GM12878 (cell line): ENCODE measurements around the gene PKN2. TPM values are rescaled to one million over a fixed set of nuclear protein-coding genes. Genes with fewer than 3 reads are reported as not detected.

Source experiments
- ATAC-seq: fragments of 200-7000 bp; cut with Tn5 transposase; 3 replicates; pipeline ENCODE4 v1.9.1; 2020; ENCODE audit warnings: mild to moderate bottlenecking, moderate library complexity
- BruUV-seq: library from RNA; stranded (reverse); fragments of 400-500 nt; replicated peaks from 2 replicates; lab custom pipeline; 2021; lab: Mats Ljungman, UMichigan
- CTCF ChIA-PET: fragments of 300-600 bp; sonication (Branson Sonifier 250); formaldehyde crosslinking; extraction: SDS; loops from one replicate; lab custom pipeline; 2021; ENCODE audit warnings: inconsistent platforms; lab: Yijun Ruan, JAX
- POLR2A ChIA-PET: fragments of 350-600 bp; formaldehyde crosslinking; extraction: SDS; loops from one replicate; lab custom pipeline; 2021; ENCODE audit warnings: inconsistent platforms; lab: Charles Lee
- RAD21 ChIA-PET: fragments of 300-600 bp; sonication (Branson Sonifier 250); formaldehyde crosslinking; loops from one replicate; lab custom pipeline; 2023; ENCODE audit warnings: antibody characterized with exemption; ENCODE audit not compliant: unreplicated experiment; lab: Charles Lee
- SMC1A ChIA-PET: fragments of 300-600 bp; sonication (Branson Sonifier 250); formaldehyde crosslinking; loops from one replicate; lab custom pipeline; 2023; ENCODE audit not compliant: unreplicated experiment, uncharacterized antibody; lab: Charles Lee
- DNase-seq: peaks from one replicate; pipeline ENCODE4 v3.0.0-alpha.2; 2011; ENCODE audit warnings: low read depth, low spot score
- FAIRE-seq: peaks from 3 replicates; lab custom pipeline; 2011; peaks lifted over from hg19 to GRCh38; lab: Jason Lieb, UNC
- H2AFZ ChIP-seq: 2 replicates; pipeline ENCODE4 v1.6.0; 2011; ENCODE audit warnings: low read depth, low read length, control low read depth; ENCODE audit not compliant: control insufficient read depth
- H3K27ac ChIP-seq: 2 replicates; pipeline ENCODE4 v1.5.1; 2011; ENCODE audit warnings: control low read depth; ENCODE audit not compliant: control insufficient read depth, insufficient read depth
- H3K27me3 ChIP-seq, 2 experiments: replicated peaks in 1 of 2; 2 replicates each; pipeline versions ENCODE4 v1.6.0 to v1.6.1; 2011; ENCODE audit warnings: low read length in 1 of 2; ENCODE audit not compliant: control insufficient read depth in 2 of 2, insufficient read depth in 2 of 2
- H3K36me3 ChIP-seq, 2 experiments: 2 replicates each; pipeline ENCODE4 v1.5.1; 2011; ENCODE audit warnings: low read length in 1 of 2; ENCODE audit not compliant: control insufficient read depth in 2 of 2, insufficient read depth in 2 of 2
- H3K4me1 ChIP-seq: 2 replicates; pipeline ENCODE4 v1.6.1; 2011; ENCODE audit warnings: mild to moderate bottlenecking, low read length, moderate library complexity, mixed read lengths; ENCODE audit not compliant: control insufficient read depth, insufficient read depth
- H3K4me2 ChIP-seq: 2 replicates; pipeline ENCODE4 v1.6.0; 2011; ENCODE audit warnings: control low read depth; ENCODE audit not compliant: control insufficient read depth, insufficient read depth
- H3K4me3 ChIP-seq: fragments of 200-600 bp; sonication (generic); 2 replicates; pipeline ENCODE4 v1.5.1; 2016
- H3K79me2 ChIP-seq: 2 replicates; pipeline ENCODE4 v1.6.0; 2011; ENCODE audit warnings: low read length; ENCODE audit not compliant: control insufficient read depth, insufficient read depth
- H3K9ac ChIP-seq: 2 replicates; pipeline ENCODE4 v1.8.0; 2011; ENCODE audit warnings: low read length, control low read depth, mixed read lengths; ENCODE audit not compliant: control insufficient read depth, insufficient read depth
- H3K9me3 ChIP-seq: replicated peaks from 3 replicates; pipeline ENCODE4 v1.5.1; 2011; ENCODE audit warnings: mild to moderate bottlenecking, low read length; ENCODE audit not compliant: control insufficient read depth, insufficient read depth
- H4K20me1 ChIP-seq: 2 replicates; pipeline ENCODE4 v1.6.0; 2011; ENCODE audit not compliant: control insufficient read depth, insufficient read depth
- DPF2 ChIP-seq: fragments of 450-650 bp; IDR thresholded peaks from 2 replicates; pipeline ENCODE4 v1.6.1; 2017; ENCODE audit warnings: mild to moderate bottlenecking
- E4F1 ChIP-seq: fragments of 450-650 bp; IDR thresholded peaks from 2 replicates; pipeline ENCODE4 v1.6.1; 2018; ENCODE audit warnings: borderline replicate concordance, mild to moderate bottlenecking; ENCODE audit not compliant: partially characterized antibody
- LARP7 ChIP-seq: fragments of 450-650 bp; IDR thresholded peaks from 2 replicates; pipeline ENCODE4 v1.6.1; 2017; ENCODE audit warnings: mild to moderate bottlenecking
- MEF2B ChIP-seq: fragments of 450-650 bp; IDR thresholded peaks from 2 replicates; pipeline ENCODE4 v1.6.1; 2018; ENCODE audit warnings: mild to moderate bottlenecking, moderate library complexity; ENCODE audit not compliant: partially characterized antibody, poor library complexity, severe bottlenecking
- PAX8 ChIP-seq: fragments of 450-650 bp; IDR thresholded peaks from 2 replicates; pipeline ENCODE4 v1.6.1; 2017; ENCODE audit warnings: mild to moderate bottlenecking, moderate library complexity
- RB1 ChIP-seq: fragments of 450-650 bp; formaldehyde crosslinking; IDR thresholded peaks from 2 replicates; pipeline ENCODE4 v1.6.1; 2017; ENCODE audit warnings: mild to moderate bottlenecking, borderline replicate concordance
- SREBF2 ChIP-seq: IDR thresholded peaks from 2 replicates; pipeline ENCODE4 v1.6.1; 2012; ENCODE audit warnings: mild to moderate bottlenecking, low read length
- WGBS: methylation state at CpG from one replicate; pipeline ENCODE4 v1.1.6; 2016; ENCODE audit warnings: low lambda C conversion rate; ENCODE audit not compliant: insufficient replicate concordance, insufficient coverage; ENCODE audit errors: missing lambda C conversion rate; 5-methylcytosine and 5-hydroxymethylcytosine counted together
- in situ Hi-C: fragments of 300-500 bp; cut with MboI; formaldehyde crosslinking; loops from 9 replicates; pipeline ENCODE4 v1.14.3; 2018; ENCODE audit warnings: mixed read lengths
- intact Hi-C: fragments of 100-400 bp; cut with micrococcal nuclease; formaldehyde crosslinking; loops from one replicate; pipeline ENCODE4 v1.14.2; 2022; ENCODE audit not compliant: unreplicated experiment
- polyA plus RNA-seq, 11 experiments: library from polyadenylated mRNA; depleted of rRNA in 4 of 11; unstranded in 6 of 11; stranded (reverse) in 5 of 11; fragments of >200 nt; fragmentation: Nextera tagmentation in 4 of 11; fragmentation: Illumina TruSeq in 1 of 11; extraction: Ambion mirVana in 4 of 11; extraction: Trizol in 1 of 11; gene quantifications; 1 replicate in 1 of 11; 2 replicates in 10 of 11; pipeline versions ENCODE4 v1.2.1 to v1.2.3, GENCODE V29; 2011 to 2016; ENCODE audit warnings: inconsistent platforms in 2 of 11, missing spikeins in 2 of 11, low read depth in 1 of 11
- total RNA-seq, 4 experiments: library from RNA; depleted of rRNA in 3 of 4; stranded (reverse); fragments of >200 nt in 3 of 4; fragmentation: Illumina TruSeq in 1 of 4; extraction: Trizol in 1 of 4; gene quantifications; 2 replicates each; pipeline versions ENCODE4 v1.2.1 to v1.2.3, GENCODE V29; 2013 to 2021
- TF ChIP-seq, protein P1 (sequence below): fragments of 450-650 bp; IDR thresholded peaks from 2 replicates; pipeline ENCODE4 v1.6.1; 2017; ENCODE audit warnings: borderline replicate concordance

PKN2 gene
- total and polyA plus RNA-seq, 10 of the 15 experiments (the other 5 are each of a cell fraction or from before 2014, with no cell fraction given): 2.6 to 18.3 (median 12.9) TPM

DNA sequence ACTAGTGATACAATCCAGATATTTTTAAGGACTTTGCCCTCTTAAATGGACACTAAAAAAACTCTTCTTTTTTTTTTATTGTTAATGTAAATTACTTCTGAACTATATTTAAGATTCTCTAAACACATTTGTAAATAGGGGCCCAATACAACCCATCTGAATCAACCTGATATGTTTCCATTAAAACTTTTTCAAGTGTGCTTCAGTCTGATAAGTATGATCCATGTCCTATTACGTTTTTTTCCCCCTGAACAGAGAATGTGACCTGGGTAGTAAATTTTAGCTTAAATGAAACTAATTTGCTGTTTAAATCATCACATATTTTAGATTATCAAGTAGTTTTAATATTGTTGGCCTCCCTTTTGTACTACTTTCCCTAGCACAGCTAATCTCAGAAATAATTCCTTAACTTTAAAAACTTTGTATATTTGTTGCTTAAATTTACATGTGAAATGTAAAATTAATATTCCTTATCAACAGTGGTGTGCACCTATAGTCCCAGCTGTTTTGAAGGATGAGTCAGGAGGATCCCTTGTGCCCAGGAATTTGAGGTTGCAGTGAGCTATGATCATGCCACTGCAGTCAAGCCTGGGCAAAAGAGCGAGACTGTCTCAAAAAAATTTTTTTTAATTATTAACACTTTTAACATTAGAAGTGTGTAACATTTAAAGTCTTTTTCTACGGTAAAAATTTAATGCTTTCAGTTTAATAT, 3.0 kb upstream of the PKN2 start:
- 81% methylated on average over 3 of the region's 3 CpGs for whole genome bisulfite sequencing
- ChIA-PET SMC1A (interaction anchor here (1.0 to 1.6 kb wide), 4 partner anchors 22 to 195 kb away, joined by 3 to 4 read pairs (median 4); no protein-coding TSS in a partner anchor), CTCF (interaction anchor here (1.0 to 3.5 kb wide), 4 partner anchors 20 to 55 kb away, joined by 3 to 18 read pairs (median 5); no protein-coding TSS in a partner anchor), RAD21 (interaction anchor here (2.0 kb wide), 1 partner anchor 209 kb away, joined by 5 read pairs; the partner anchor contains the start of gene GTF2B), POLR2A (no interaction called here)
- Histone ChIP-seq H3K9ac (no peak overlapping the region), H3K4me2 (no peak overlapping the region), H3K4me3 (no peak overlapping the region), H3K27me3 (no peaks in the 10 kb centered on the region), H3K9me3 (no peaks in the 10 kb centered on the region), H3K27ac (no peak overlapping the region), H3K36me3 (no peaks in the 10 kb centered on the region), H3K79me2 (peaks cover 25% of the 10 kb centered on the region), H3K4me1 (no peaks in the 10 kb centered on the region), H2AFZ (no peak overlapping the region), H4K20me1 (no peaks in the 10 kb centered on the region)
- ATAC-seq: no peak
- no peak for TF ChIP-seq DPF2
- TF ChIP-seq, protein P1, sequence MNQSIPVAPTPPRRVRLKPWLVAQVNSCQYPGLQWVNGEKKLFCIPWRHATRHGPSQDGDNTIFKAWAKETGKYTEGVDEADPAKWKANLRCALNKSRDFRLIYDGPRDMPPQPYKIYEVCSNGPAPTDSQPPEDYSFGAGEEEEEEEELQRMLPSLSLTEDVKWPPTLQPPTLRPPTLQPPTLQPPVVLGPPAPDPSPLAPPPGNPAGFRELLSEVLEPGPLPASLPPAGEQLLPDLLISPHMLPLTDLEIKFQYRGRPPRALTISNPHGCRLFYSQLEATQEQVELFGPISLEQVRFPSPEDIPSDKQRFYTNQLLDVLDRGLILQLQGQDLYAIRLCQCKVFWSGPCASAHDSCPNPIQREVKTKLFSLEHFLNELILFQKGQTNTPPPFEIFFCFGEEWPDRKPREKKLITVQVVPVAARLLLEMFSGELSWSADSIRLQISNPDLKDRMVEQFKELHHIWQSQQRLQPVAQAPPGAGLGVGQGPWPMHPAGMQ: no peak
- TF ChIP-seq RB1: no peak
- no peak for TF ChIP-seq E4F1
- TF ChIP-seq LARP7: no peak
- no peak for TF ChIP-seq MEF2B
- TF ChIP-seq PAX8: no peak
- TF ChIP-seq SREBF2: no peak
- BruUV-seq: no TSS peak
- intact Hi-C loops: no loop called here
- no peak for DNase-seq
- in situ Hi-C loops: loop anchor here (25.0 kb wide), 1 partner anchor 1769 kb away; the partner anchor contains the start of genes HS2ST1 and SELENOF
- FAIRE-seq: no peak
